ENCODE measurements around the gene ETV4.

Gene ETV4

GRCh38 chr17:43546319-43547188, at the start of gene ETV4:
Gene ETV4 (minus strand): TSS chr17:43546340. CDS start chr17:43545617, 723 bp downstream.
- Mint-ChIP-seq H3K27me3 (ENCODE audit: low read depth) (peaks cover 54% of the 10 kb centered on the region), H3K9me3 (no peaks in the 10 kb centered on the region), H3K4me1 (ENCODE audit: low read depth) (peaks cover 23% of the 10 kb centered on the region), H3K36me3 (ENCODE audit: low read depth) (no peaks in the 10 kb centered on the region), H3K4me3 (peak within 1 kb of the TSS; percentile 87), H3K27ac (no peak within 1 kb of the TSS)
- peak; percentile 93 for DNase-seq (ENCODE audit: low spot score)

DNA sequence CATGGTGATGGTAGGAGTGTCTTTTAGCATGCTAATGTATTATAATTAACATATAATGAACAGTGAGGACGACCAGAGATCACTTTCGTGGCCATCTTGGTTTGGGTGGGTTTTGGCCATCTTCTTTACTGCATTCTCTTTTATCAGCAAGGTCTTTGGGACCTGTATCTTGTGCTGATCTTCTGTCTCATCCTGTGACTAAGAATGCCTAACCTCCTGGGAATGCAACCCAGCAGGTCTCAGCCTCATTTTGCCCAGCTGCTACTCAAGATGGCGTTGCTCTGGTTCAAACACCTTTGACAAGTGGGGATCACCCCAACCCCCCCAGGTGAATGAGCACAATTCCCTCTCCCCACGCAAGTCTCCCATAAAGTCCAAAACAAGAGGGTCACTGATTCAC, 49.3 kb upstream of the ETV4 start:
- DNase-seq (ENCODE audit: low spot score): no peak
- peaks cover 3% of the 10 kb centered on the region for H3K4me1 Mint-ChIP-seq (ENCODE audit: low read depth)
- no peaks in the 10 kb centered on the region for H3K9me3 Mint-ChIP-seq
- no peaks in the 10 kb centered on the region for H3K36me3 Mint-ChIP-seq (ENCODE audit: low read depth)
- no peak overlapping the region for H3K4me3 Mint-ChIP-seq
- no peak overlapping the region for H3K27ac Mint-ChIP-seq
- H3K27me3 Mint-ChIP-seq (ENCODE audit: low read depth): no peaks in the 10 kb centered on the region

DNA sequence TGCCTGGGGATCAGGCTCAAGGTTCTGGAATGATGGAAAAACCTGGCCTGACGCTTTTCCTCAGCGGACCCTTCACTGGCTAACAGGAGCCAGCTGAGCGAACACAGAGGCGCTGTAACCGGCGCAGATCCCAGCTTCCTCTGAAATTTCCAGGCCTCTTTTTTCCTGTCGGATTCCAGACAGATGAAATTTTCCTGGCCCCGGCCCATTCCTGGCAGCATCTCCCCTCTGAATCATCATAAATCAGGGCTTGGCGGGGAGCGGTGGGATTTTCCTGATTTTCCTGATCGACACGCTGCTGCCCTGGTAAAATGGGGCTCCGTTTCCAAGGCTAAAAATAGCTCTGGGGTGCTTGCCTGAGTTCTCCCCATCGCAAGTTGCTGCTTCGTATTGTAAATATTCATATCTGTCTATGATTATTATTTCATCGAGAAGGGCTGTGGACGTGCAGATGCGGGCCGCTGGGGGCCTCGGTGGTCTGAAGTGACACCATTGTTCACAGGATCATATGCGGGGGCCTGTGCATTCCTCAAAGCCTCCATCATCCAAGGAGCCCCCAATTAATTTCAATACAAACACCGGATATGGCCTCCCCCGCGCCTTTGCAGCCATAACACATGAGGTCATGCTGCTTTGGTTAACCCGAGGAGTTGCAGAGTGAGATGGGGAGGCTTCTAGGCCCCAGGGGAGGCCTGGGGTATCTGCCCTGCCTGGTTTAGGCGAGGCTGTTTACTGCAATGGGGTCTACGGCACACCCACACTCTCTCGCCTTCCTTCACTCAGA, 45.8 kb upstream of the ETV4 start:
- no peak overlapping the region for H3K27ac Mint-ChIP-seq
- no peaks in the 10 kb centered on the region for H3K27me3 Mint-ChIP-seq (ENCODE audit: low read depth)
- no peaks in the 10 kb centered on the region for H3K9me3 Mint-ChIP-seq
- H3K4me1 Mint-ChIP-seq (ENCODE audit: low read depth): peaks cover 8% of the 10 kb centered on the region
- no peak overlapping the region for H3K4me3 Mint-ChIP-seq
- H3K36me3 Mint-ChIP-seq (ENCODE audit: low read depth): no peaks in the 10 kb centered on the region
- DNase-seq (ENCODE audit: low spot score): no peak

DNA sequence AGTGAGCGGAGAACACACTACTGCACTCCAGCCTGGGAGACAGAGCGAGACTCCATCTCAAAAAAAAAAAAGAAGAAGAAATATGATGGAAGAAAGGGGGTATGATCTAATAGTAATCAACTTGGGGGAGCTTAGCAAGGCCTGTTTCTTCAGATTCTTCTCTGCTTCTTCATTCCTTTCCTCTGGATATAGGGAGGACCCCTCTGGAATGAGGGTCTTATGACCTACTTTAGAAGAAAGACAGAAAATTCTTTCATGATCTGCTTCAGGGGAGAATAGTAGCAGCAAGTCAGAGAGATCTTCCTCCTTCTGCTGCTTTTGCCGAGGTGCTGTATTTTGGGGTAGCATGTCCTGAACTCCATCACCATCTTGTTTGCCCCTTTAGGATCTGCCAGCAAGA, 44.9 kb upstream of the ETV4 start:
- H3K4me3 Mint-ChIP-seq: no peak overlapping the region
- no peaks in the 10 kb centered on the region for H3K36me3 Mint-ChIP-seq (ENCODE audit: low read depth)
- H3K27ac Mint-ChIP-seq: no peak overlapping the region
- H3K4me1 Mint-ChIP-seq (ENCODE audit: low read depth): peaks cover 8% of the 10 kb centered on the region
- DNase-seq (ENCODE audit: low spot score): no peak
- H3K27me3 Mint-ChIP-seq (ENCODE audit: low read depth): no peaks in the 10 kb centered on the region
- H3K9me3 Mint-ChIP-seq: no peaks in the 10 kb centered on the region

GRCh38 chr17:43588664-43589435, 42.7 kb upstream of the ETV4 start:
- Mint-ChIP-seq H3K27ac (no peak overlapping the region), H3K27me3 (ENCODE audit: low read depth) (peaks cover 2% of the 10 kb centered on the region), H3K4me1 (ENCODE audit: low read depth) (peaks cover 8% of the 10 kb centered on the region), H3K4me3 (no peak overlapping the region), H3K36me3 (ENCODE audit: low read depth) (no peaks in the 10 kb centered on the region), H3K9me3 (no peaks in the 10 kb centered on the region)
- no peak for DNase-seq (ENCODE audit: low spot score)

GRCh38 chr17:43588121-43588520, 42.0 kb upstream of the ETV4 start:
- Mint-ChIP-seq H3K4me3 (no peak overlapping the region), H3K4me1 (ENCODE audit: low read depth) (peaks cover 8% of the 10 kb centered on the region), H3K27ac (no peak overlapping the region), H3K27me3 (ENCODE audit: low read depth) (peaks cover 8% of the 10 kb centered on the region), H3K9me3 (no peaks in the 10 kb centered on the region), H3K36me3 (ENCODE audit: low read depth) (no peaks in the 10 kb centered on the region)
- no peak for DNase-seq (ENCODE audit: low spot score)

- H3K27me3 Mint-ChIP-seq (ENCODE audit: low read depth): peaks cover 10% of the 10 kb centered on the region
- H3K4me1 Mint-ChIP-seq (ENCODE audit: low read depth): peaks cover 8% of the 10 kb centered on the region
- H3K36me3 Mint-ChIP-seq (ENCODE audit: low read depth): no peaks in the 10 kb centered on the region
- H3K27ac Mint-ChIP-seq: no peak overlapping the region
- H3K4me3 Mint-ChIP-seq: no peak overlapping the region
- H3K9me3 Mint-ChIP-seq: no peaks in the 10 kb centered on the region
- no peak for DNase-seq (ENCODE audit: low spot score)
These were observed 41.5 kb upstream of the ETV4 start for GRCh38 chr17:43587647-43588046.

- no peaks in the 10 kb centered on the region for H3K9me3 Mint-ChIP-seq
- no peak overlapping the region for H3K4me3 Mint-ChIP-seq
- no peaks in the 10 kb centered on the region for H3K36me3 Mint-ChIP-seq (ENCODE audit: low read depth)
- no peak overlapping the region for H3K27ac Mint-ChIP-seq
- no peak for DNase-seq (ENCODE audit: low spot score)
- H3K4me1 Mint-ChIP-seq (ENCODE audit: low read depth): peaks cover 8% of the 10 kb centered on the region
- H3K27me3 Mint-ChIP-seq (ENCODE audit: low read depth): peaks cover 15% of the 10 kb centered on the region
These were observed 38.5 kb upstream of the ETV4 start for GRCh38 chr17:43584666-43585102.

- no peak overlapping the region for H3K27ac Mint-ChIP-seq
- H3K9me3 Mint-ChIP-seq: no peaks in the 10 kb centered on the region
- no peak for DNase-seq (ENCODE audit: low spot score)
- H3K36me3 Mint-ChIP-seq (ENCODE audit: low read depth): no peaks in the 10 kb centered on the region
- H3K4me3 Mint-ChIP-seq: no peak overlapping the region
- H3K4me1 Mint-ChIP-seq (ENCODE audit: low read depth): peaks cover 21% of the 10 kb centered on the region
- H3K27me3 Mint-ChIP-seq (ENCODE audit: low read depth): peaks cover 16% of the 10 kb centered on the region
These were observed 37.2 kb upstream of the ETV4 start for GRCh38 chr17:43583332-43583731.

- peaks cover 16% of the 10 kb centered on the region for H3K4me1 Mint-ChIP-seq (ENCODE audit: low read depth)
These were observed 35.5 kb upstream of the ETV4 start for GRCh38 chr17:43581613-43582012.

GRCh38 chr17:43581130-43581529, 35.0 kb upstream of the ETV4 start:
- no peak for DNase-seq (ENCODE audit: low spot score)
- H3K9me3 Mint-ChIP-seq: no peaks in the 10 kb centered on the region
- no peak overlapping the region for H3K27ac Mint-ChIP-seq
- no peak overlapping the region for H3K4me3 Mint-ChIP-seq
- H3K4me1 Mint-ChIP-seq (ENCODE audit: low read depth): peaks cover 16% of the 10 kb centered on the region
- H3K36me3 Mint-ChIP-seq (ENCODE audit: low read depth): no peaks in the 10 kb centered on the region
- H3K27me3 Mint-ChIP-seq (ENCODE audit: low read depth): peaks cover 18% of the 10 kb centered on the region

More at GRCh38 chr17:43581613-43582012, 35.5 kb upstream of the ETV4 start:
- Mint-ChIP-seq H3K4me3 (no peak overlapping the region), H3K36me3 (ENCODE audit: low read depth) (no peaks in the 10 kb centered on the region), H3K27ac (no peak overlapping the region), H3K9me3 (no peaks in the 10 kb centered on the region), H3K27me3 (ENCODE audit: low read depth) (peaks cover 16% of the 10 kb centered on the region)
- DNase-seq (ENCODE audit: low spot score): no peak

- H3K4me1 Mint-ChIP-seq (ENCODE audit: low read depth): peaks cover 16% of the 10 kb centered on the region
- peaks cover 20% of the 10 kb centered on the region for H3K27me3 Mint-ChIP-seq (ENCODE audit: low read depth)
- H3K27ac Mint-ChIP-seq: peak overlapping the region; percentile 41
- H3K4me3 Mint-ChIP-seq: no peak overlapping the region
- no peak for DNase-seq (ENCODE audit: low spot score)
- H3K9me3 Mint-ChIP-seq: no peaks in the 10 kb centered on the region
- H3K36me3 Mint-ChIP-seq (ENCODE audit: low read depth): no peaks in the 10 kb centered on the region
These were observed 33.5 kb upstream of the ETV4 start for GRCh38 chr17:43579566-43580140.

- Mint-ChIP-seq H3K4me1 (ENCODE audit: low read depth) (peaks cover 16% of the 10 kb centered on the region), H3K27ac (peak overlapping the region; percentile 41), H3K4me3 (no peak overlapping the region), H3K27me3 (ENCODE audit: low read depth) (peaks cover 25% of the 10 kb centered on the region), H3K9me3 (no peaks in the 10 kb centered on the region), H3K36me3 (ENCODE audit: low read depth) (no peaks in the 10 kb centered on the region)
- peak; percentile 19 for DNase-seq (ENCODE audit: low spot score)
These were observed 32.8 kb upstream of the ETV4 start for GRCh38 chr17:43578699-43579565.
